WTC11 (cell line): ENCODE results near the gene MYO15A. TPM values are rescaled to one million over a fixed set of nuclear protein-coding genes. Genes with fewer than 3 reads are reported as not detected.

Experiments
- ATAC-seq: fragments of 200-7000 bp; cut with Tn5 transposase; 2 replicates; pipeline ENCODE4 v1.10.0; 2021; ENCODE audit warnings: mild to moderate bottlenecking, moderate library complexity
- CTCF ChIA-PET: fragments of 300-600 bp; sonication (Branson Sonifier 250); formaldehyde crosslinking; loops from one replicate; lab custom pipeline; 2021; ENCODE audit warnings: antibody characterized with exemption; lab: Charles Lee
- POLR2A ChIA-PET: fragments of 350-600 bp; sonication (Branson Sonifier 250); formaldehyde crosslinking; loops from one replicate; lab custom pipeline; 2021; ENCODE audit warnings: antibody characterized with exemption; lab: Charles Lee
- DNase-seq: peaks from one replicate; pipeline ENCODE4 v3.0.0; 2021; ENCODE audit warnings: low spot score
- H3K27ac Mint-ChIP-seq: 2 replicates; pipeline ENCODE4 v1.8.0; 2021; ENCODE audit warnings: mixed read lengths
- H3K27me3 Mint-ChIP-seq: 2 replicates; pipeline ENCODE4 v1.8.0; 2021; ENCODE audit warnings: low read depth, mild to moderate bottlenecking, moderate library complexity, mixed read lengths
- H3K36me3 Mint-ChIP-seq: 2 replicates; pipeline ENCODE4 v1.8.0; 2021; ENCODE audit warnings: mixed read lengths
- H3K4me1 Mint-ChIP-seq: 2 replicates; pipeline ENCODE4 v1.8.0; 2022; ENCODE audit warnings: mixed read lengths
- H3K4me3 Mint-ChIP-seq: 2 replicates; pipeline ENCODE4 v1.8.0; 2021; ENCODE audit warnings: mild to moderate bottlenecking, moderate library complexity, mixed read lengths
- H3K9me3 Mint-ChIP-seq: 2 replicates; pipeline ENCODE4 v1.8.0; 2021; ENCODE audit warnings: mixed read lengths
- AFF4 ChIP-seq: sonication (generic); formaldehyde crosslinking; IDR thresholded peaks from 2 replicates; pipeline ENCODE4 v1.8.1; 2023; ENCODE audit warnings: mild to moderate bottlenecking, missing genetic modification reagents, borderline replicate concordance
- E2F5 ChIP-seq: sonication (generic); formaldehyde crosslinking; IDR thresholded peaks from 2 replicates; pipeline ENCODE4 v1.8.1; 2022; ENCODE audit warnings: mild to moderate bottlenecking, moderate library complexity, missing genetic modification reagents
- ETV6 ChIP-seq: sonication (generic); formaldehyde crosslinking; IDR thresholded peaks from 2 replicates; pipeline ENCODE4 v1.8.1; 2022; ENCODE audit warnings: mild to moderate bottlenecking, missing genetic modification reagents
- FOXJ3 ChIP-seq: sonication (generic); formaldehyde crosslinking; IDR thresholded peaks from 2 replicates; pipeline ENCODE4 v1.9.0; 2021; ENCODE audit warnings: missing genetic modification reagents, mild to moderate bottlenecking, borderline replicate concordance
- JUN ChIP-seq: sonication (generic); formaldehyde crosslinking; IDR thresholded peaks from 2 replicates; pipeline ENCODE4 v1.8.0; 2023; ENCODE audit warnings: mild to moderate bottlenecking, missing genetic modification reagents
- NR3C1 ChIP-seq: sonication (generic); formaldehyde crosslinking; conservative IDR thresholded peaks from 2 replicates; pipeline ENCODE4 v1.8.1; 2023; ENCODE audit warnings: low read depth, mild to moderate bottlenecking, missing genetic modification reagents
- PRDM15 ChIP-seq: sonication (generic); formaldehyde crosslinking; IDR thresholded peaks from 2 replicates; pipeline ENCODE4 v1.8.0; 2022; ENCODE audit warnings: missing genetic modification reagents
- RELA ChIP-seq: sonication (generic); formaldehyde crosslinking; IDR thresholded peaks from 2 replicates; pipeline ENCODE4 v1.8.1; 2022; ENCODE audit warnings: missing genetic modification reagents, mild to moderate bottlenecking, borderline replicate concordance
- RORB ChIP-seq: fragments of 250-450 bp; sonication (Bioruptor Pico); IDR thresholded peaks from 2 replicates; pipeline ENCODE4 v1.9.0; 2021; ENCODE audit warnings: mild to moderate bottlenecking
- ZNF219 ChIP-seq: sonication (generic); formaldehyde crosslinking; IDR thresholded peaks from 2 replicates; pipeline ENCODE4 v1.8.0; 2023; ENCODE audit warnings: missing genetic modification reagents, mild to moderate bottlenecking, borderline replicate concordance
- ZNF396 ChIP-seq: fragments of 250-450 bp; sonication (Bioruptor Pico); IDR thresholded peaks from 2 replicates; pipeline ENCODE4 v1.8.0; 2021; ENCODE audit warnings: mild to moderate bottlenecking, moderate library complexity, borderline replicate concordance
- ZNF512 ChIP-seq: sonication (generic); formaldehyde crosslinking; IDR thresholded peaks from 2 replicates; pipeline ENCODE4 v1.8.1; 2022; ENCODE audit warnings: missing genetic modification reagents, borderline replicate concordance
- total RNA-seq: library from RNA; stranded (reverse); gene quantifications from 3 replicates; pipeline ENCODE4 v1.2.3, GENCODE V29; 2021

The MYO15A gene
- total RNA-seq, 1 experiment from 2014 or later: 2.6 TPM

GRCh38 chr17:18120461-18121017 is 12.0 kb downstream of the MYO15A start:
- no peak for ATAC-seq
- POLR2A ChIA-PET: no interaction called here
- no peak overlapping the region for H3K4me3 Mint-ChIP-seq
- peaks cover 4% of the 10 kb centered on the region for H3K36me3 Mint-ChIP-seq
- H3K27me3 Mint-ChIP-seq: no peaks in the 10 kb centered on the region
- no peak for DNase-seq
- H3K9me3 Mint-ChIP-seq: peaks cover 6% of the 10 kb centered on the region
- H3K27ac Mint-ChIP-seq: no peak overlapping the region
- TF ChIP-seq ZNF219 (CRISPR knock-in tag) (no peak), FOXJ3 (CRISPR knock-in tag) (no peak), NR3C1 (no peak)
- TF ChIP-seq, all 79 proteins: peak for 0
- H3K4me1 Mint-ChIP-seq: no peaks in the 10 kb centered on the region
- CTCF ChIA-PET: interaction anchor here (2.7 kb wide), 1 partner anchor 20 kb away, joined by 8 read pairs; no protein-coding TSS in a partner anchor

- ChIA-PET POLR2A (no interaction called here), CTCF (interaction anchor here (1.2 to 2.7 kb wide), 2 partner anchors 19 to 22 kb away, joined by 3 to 8 read pairs; no protein-coding TSS in a partner anchor)
- DNase-seq: no peak
These were observed 12.8 kb downstream of the MYO15A start for GRCh38 chr17:18121144-18121910.

More at GRCh38 chr17:18121144-18121910, 12.8 kb downstream of the MYO15A start:
- Mint-ChIP-seq H3K36me3 (peaks cover 4% of the 10 kb centered on the region), H3K4me1 (no peaks in the 10 kb centered on the region), H3K27me3 (no peaks in the 10 kb centered on the region), H3K9me3 (peaks cover 6% of the 10 kb centered on the region), H3K4me3 (no peak overlapping the region), H3K27ac (no peak overlapping the region)
- no peak for ATAC-seq
- TF ChIP-seq PRDM15 (CRISPR knock-in tag) (no peak), RELA (CRISPR knock-in tag) (no peak), RORB (CRISPR knock-in tag) (no peak), ZNF512 (no peak), ETV6 (no peak), JUN (CRISPR knock-in tag) (no peak), ZNF396 (CRISPR knock-in tag) (no peak), E2F5 (CRISPR knock-in tag) (no peak), AFF4 (CRISPR knock-in tag) (no peak)
- TF ChIP-seq, all 79 proteins: peak for 0
